Measurements from ENCODE around the gene TCF20.

The TCF20 gene

DNA sequence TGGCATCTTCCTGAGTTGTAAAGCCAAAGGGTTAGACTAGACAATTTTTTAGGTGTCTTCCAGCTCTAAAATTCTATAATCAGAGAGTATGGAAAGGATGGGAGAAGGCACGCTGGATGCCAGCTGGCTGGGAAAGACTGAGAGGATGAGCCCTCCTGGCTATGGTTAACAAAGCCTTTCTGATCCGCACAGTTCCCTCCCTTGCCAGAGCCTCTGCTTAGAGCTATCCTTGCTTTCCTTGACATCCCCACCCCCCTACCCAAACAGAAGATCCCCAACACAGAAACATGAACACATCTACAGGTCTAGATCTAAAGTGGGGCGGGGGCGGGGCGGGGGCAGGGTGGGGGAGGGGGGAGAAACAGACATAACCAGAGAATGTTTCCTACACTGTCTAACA, 6.5 kb downstream of the TCF20 start:
- no peak for TF ChIP-seq CTCF (conservative IDR thresholded peaks at IDR 0.05)
- no peak overlapping the region for H3K27ac ChIP-seq

DNA sequence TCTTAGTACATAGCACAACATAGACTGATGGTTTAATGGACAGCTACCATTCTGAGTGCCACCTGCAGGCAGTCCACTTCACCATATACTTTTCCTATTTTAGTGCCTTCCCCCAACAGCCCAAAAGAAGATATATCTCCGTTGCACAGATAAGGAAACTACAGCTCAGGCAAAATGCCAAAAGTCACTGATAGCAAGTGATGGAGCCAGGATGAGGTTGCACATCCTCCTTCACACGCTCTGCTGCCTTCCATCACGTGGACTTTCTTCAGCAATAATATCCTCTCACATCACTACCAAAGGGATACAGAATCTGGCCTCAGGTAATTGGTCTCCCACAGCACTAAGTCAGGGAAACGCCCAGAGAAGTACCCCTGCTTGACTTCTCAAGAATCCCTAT, 7.5 kb downstream of the TCF20 start:
- TF ChIP-seq CTCF (conservative IDR thresholded peaks at IDR 0.05) = no peak

GRCh38 chr22:42261296-42261695, 9.2 kb downstream of the TCF20 start:
- no peak for TF ChIP-seq CTCF (conservative IDR thresholded peaks at IDR 0.05)
- no peak overlapping the region for H3K27ac ChIP-seq

More for the DNA sequence above, 7.5 kb downstream of the TCF20 start:
- H3K27ac ChIP-seq = no peak overlapping the region

- TF ChIP-seq CTCF (conservative IDR thresholded peaks at IDR 0.05) = no peak
- H3K27ac ChIP-seq = no peak overlapping the region
These were observed 12.3 kb downstream of the TCF20 start for GRCh38 chr22:42258126-42258525.

DNA sequence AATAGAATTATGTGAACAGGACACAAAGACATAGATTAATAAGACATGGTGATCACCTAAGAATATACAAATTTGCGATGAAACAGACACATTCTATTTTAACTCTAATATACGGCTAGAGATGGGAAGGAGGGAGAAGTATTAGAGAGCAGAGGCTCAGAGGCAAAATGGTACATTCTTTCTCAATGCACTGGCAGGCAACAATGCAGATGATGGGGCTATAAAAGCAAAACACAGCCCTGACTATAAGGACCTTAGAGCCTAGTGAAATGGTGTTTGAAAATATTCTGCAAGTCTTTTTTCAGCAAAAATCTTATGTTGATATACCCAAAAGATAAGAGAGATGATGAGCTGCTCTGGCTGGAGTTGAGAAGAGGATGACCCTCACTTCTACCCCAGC, 13.1 kb downstream of the TCF20 start:
- no peak for TF ChIP-seq CTCF (conservative IDR thresholded peaks at IDR 0.05)
- H3K27ac ChIP-seq = no peak overlapping the region

DNA sequence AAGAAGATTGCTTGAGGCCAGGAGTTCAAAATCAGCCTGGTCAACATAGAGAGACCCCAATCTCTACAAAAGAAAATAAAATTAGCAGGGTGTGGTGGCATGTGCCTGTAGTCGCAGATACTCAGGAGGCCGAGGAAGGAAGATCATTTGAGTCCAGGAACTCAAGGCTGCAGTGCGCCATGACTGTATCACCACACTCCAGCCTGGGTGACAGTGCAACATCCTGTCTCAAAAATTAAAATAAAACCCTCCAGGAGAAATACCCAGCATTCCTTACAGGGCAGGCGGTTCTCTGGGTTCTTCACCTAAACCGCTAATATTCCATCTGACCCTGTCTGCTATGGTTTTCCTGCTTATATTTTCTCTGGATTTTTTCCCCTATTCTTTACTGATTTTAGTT, 13.5 kb downstream of the TCF20 start:
- no peak for TF ChIP-seq CTCF (conservative IDR thresholded peaks at IDR 0.05)

DNA sequence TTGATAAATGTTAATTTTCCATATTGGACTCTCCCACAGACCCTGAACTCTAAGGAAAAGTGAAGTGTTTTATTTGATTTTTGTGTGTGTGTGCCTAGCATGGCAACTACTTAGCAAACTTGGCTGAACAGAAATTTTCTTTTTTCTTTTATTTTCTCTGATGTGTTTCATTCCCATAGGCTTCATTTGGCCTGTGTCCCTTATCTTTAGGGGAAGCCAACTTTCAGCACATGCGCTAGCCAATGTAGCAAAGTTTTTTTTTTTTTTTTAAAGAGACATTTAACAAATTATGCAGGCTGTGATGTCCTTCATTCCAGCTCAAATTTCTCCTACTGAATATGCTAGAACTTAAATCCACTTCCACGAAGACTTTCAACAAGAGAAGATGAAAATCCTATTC, 14.2 kb downstream of the TCF20 start:
- H3K27ac ChIP-seq = no peak overlapping the region
- TF ChIP-seq CTCF (conservative IDR thresholded peaks at IDR 0.05) = no peak

More for the DNA sequence above, 13.5 kb downstream of the TCF20 start:
- H3K27ac ChIP-seq = no peak overlapping the region

- no peak overlapping the region for H3K27ac ChIP-seq
- TF ChIP-seq CTCF (conservative IDR thresholded peaks at IDR 0.05) = no peak
These were observed 20.6 kb downstream of the TCF20 start for GRCh38 chr22:42249831-42250230.
